ENCODE measurements around the gene KNOP1. TPM values are rescaled to one million over a fixed set of nuclear protein-coding genes. Genes with fewer than 3 reads are reported as not detected.
A peak's percentile ranks its signal among the peaks of the same experiment; 100 is the strongest.

KNOP1 gene
- total RNA-seq, 2 experiments from 2014 or later: 17.4 to 17.9 TPM

GRCh38 chr16:19697756-19698318 lies 20.2 kb downstream of the KNOP1 start:
- no peak overlapping the region for H3K4me3 Mint-ChIP-seq
- no peak for ATAC-seq (ENCODE audit: low read depth)
- no peak overlapping the region for H3K27ac Mint-ChIP-seq
- H3K9me3 Mint-ChIP-seq: no peaks in the 10 kb centered on the region
- H3K36me3 Mint-ChIP-seq: peaks cover 28% of the 10 kb centered on the region
- no peak for DNase-seq
- H3K27me3 Mint-ChIP-seq: no peaks in the 10 kb centered on the region
- POLR2A ChIA-PET: interaction anchor here (1.2 to 2.5 kb wide), 2 partner anchors 20 kb away, joined by 6 to 10 read pairs; partner anchors contain the start of genes IQCK and KNOP1
- peaks cover 14% of the 10 kb centered on the region for H3K4me1 Mint-ChIP-seq

- Mint-ChIP-seq H3K27me3 (no peaks in the 10 kb centered on the region), H3K36me3 (peaks cover 27% of the 10 kb centered on the region), H3K9me3 (no peaks in the 10 kb centered on the region), H3K4me1 (peaks cover 14% of the 10 kb centered on the region), H3K4me3 (no peak overlapping the region), H3K27ac (no peak overlapping the region)
- DNase-seq (no peak), ATAC-seq (ENCODE audit: low read depth) (no peak)
- POLR2A ChIA-PET: interaction anchor here (0.6 to 2.5 kb wide), 2 partner anchors 21 to 31 kb away, joined by 3 to 10 read pairs; partner anchors contain the start of genes IQCK and KNOP1
Measured at GRCh38 chr16:19696961-19697360, 21.1 kb downstream of the KNOP1 start.

- peaks cover 27% of the 10 kb centered on the region for H3K36me3 Mint-ChIP-seq
- DNase-seq (peak; percentile 41), ATAC-seq (ENCODE audit: low read depth) (peak; percentile 50)
- POLR2A ChIA-PET: interaction anchor here (0.6 to 2.5 kb wide), 3 partner anchors 10 to 31 kb away, joined by 3 to 10 read pairs (median 3); partner anchors contain the start of genes IQCK and KNOP1
- H3K27ac Mint-ChIP-seq: no peak overlapping the region
- H3K27me3 Mint-ChIP-seq: no peaks in the 10 kb centered on the region
- no peaks in the 10 kb centered on the region for H3K9me3 Mint-ChIP-seq
- H3K4me3 Mint-ChIP-seq: peak overlapping the region; percentile 11
- H3K4me1 Mint-ChIP-seq: peaks cover 15% of the 10 kb centered on the region
Measured at GRCh38 chr16:19696328-19696727, 21.7 kb downstream of the KNOP1 start.

GRCh38 chr16:19694989-19695388 lies 23.0 kb downstream of the KNOP1 start:
- peaks cover 24% of the 10 kb centered on the region for H3K36me3 Mint-ChIP-seq
- H3K4me3 Mint-ChIP-seq: no peak overlapping the region
- no peak overlapping the region for H3K27ac Mint-ChIP-seq
- ATAC-seq (ENCODE audit: low read depth) (no peak), DNase-seq (no peak)
- H3K27me3 Mint-ChIP-seq: no peaks in the 10 kb centered on the region
- peaks cover 18% of the 10 kb centered on the region for H3K4me1 Mint-ChIP-seq
- POLR2A ChIA-PET: interaction anchor here (1.6 to 2.5 kb wide), 2 partner anchors 11 to 23 kb away, joined by 3 to 10 read pairs; partner anchors contain the start of genes IQCK and KNOP1
- no peaks in the 10 kb centered on the region for H3K9me3 Mint-ChIP-seq

- Mint-ChIP-seq H3K4me1 (peaks cover 17% of the 10 kb centered on the region), H3K36me3 (peaks cover 22% of the 10 kb centered on the region), H3K4me3 (no peak overlapping the region), H3K9me3 (no peaks in the 10 kb centered on the region), H3K27me3 (no peaks in the 10 kb centered on the region), H3K27ac (no peak overlapping the region)
- ATAC-seq (ENCODE audit: low read depth) (no peak), DNase-seq (no peak)
- POLR2A ChIA-PET: no interaction called here
Measured at GRCh38 chr16:19691161-19691711, 26.8 kb downstream of the KNOP1 start.

GRCh38 chr16:19690196-19690595 lies 27.8 kb downstream of the KNOP1 start:
- POLR2A ChIA-PET: no interaction called here
- H3K4me3 Mint-ChIP-seq: no peak overlapping the region
- ATAC-seq (ENCODE audit: low read depth) (peak; percentile 58), DNase-seq (no peak)
- no peaks in the 10 kb centered on the region for H3K9me3 Mint-ChIP-seq
- no peaks in the 10 kb centered on the region for H3K27me3 Mint-ChIP-seq
- H3K36me3 Mint-ChIP-seq: peaks cover 32% of the 10 kb centered on the region
- H3K4me1 Mint-ChIP-seq: peaks cover 17% of the 10 kb centered on the region
- H3K27ac Mint-ChIP-seq: no peak overlapping the region

- POLR2A ChIA-PET: no interaction called here
- H3K9me3 Mint-ChIP-seq: no peaks in the 10 kb centered on the region
- peaks cover 38% of the 10 kb centered on the region for H3K36me3 Mint-ChIP-seq
- H3K27me3 Mint-ChIP-seq: no peaks in the 10 kb centered on the region
- no peak for ATAC-seq (ENCODE audit: low read depth)
- no peak overlapping the region for H3K4me3 Mint-ChIP-seq
- no peak overlapping the region for H3K27ac Mint-ChIP-seq
- peaks cover 17% of the 10 kb centered on the region for H3K4me1 Mint-ChIP-seq
- no peak for DNase-seq
Measured at GRCh38 chr16:19689342-19689741, 28.7 kb downstream of the KNOP1 start.

- Mint-ChIP-seq H3K9me3 (no peaks in the 10 kb centered on the region), H3K4me3 (no peak overlapping the region), H3K36me3 (peaks cover 40% of the 10 kb centered on the region), H3K27me3 (no peaks in the 10 kb centered on the region), H3K27ac (peak overlapping the region; percentile 19), H3K4me1 (peaks cover 17% of the 10 kb centered on the region)
- POLR2A ChIA-PET: no interaction called here
- DNase-seq: no peak
- no peak for ATAC-seq (ENCODE audit: low read depth)
Measured at GRCh38 chr16:19688396-19689024, 29.5 kb downstream of the KNOP1 start.

GRCh38 chr16:19687279-19687678 lies 30.7 kb downstream of the KNOP1 start:
- POLR2A ChIA-PET: no interaction called here

GRCh38 chr16:19685176-19685575 lies 32.9 kb downstream of the KNOP1 start:
- Mint-ChIP-seq H3K9me3 (no peaks in the 10 kb centered on the region), H3K27me3 (no peaks in the 10 kb centered on the region), H3K36me3 (peaks cover 43% of the 10 kb centered on the region), H3K4me1 (peaks cover 15% of the 10 kb centered on the region), H3K4me3 (no peak overlapping the region), H3K27ac (no peak overlapping the region)
- no peak for DNase-seq
- ATAC-seq (ENCODE audit: low read depth): no peak
- POLR2A ChIA-PET: no interaction called here

More at GRCh38 chr16:19687279-19687678, 30.7 kb downstream of the KNOP1 start:
- no peak for DNase-seq
- no peak for ATAC-seq (ENCODE audit: low read depth)
- peaks cover 43% of the 10 kb centered on the region for H3K36me3 Mint-ChIP-seq
- H3K4me1 Mint-ChIP-seq: peaks cover 17% of the 10 kb centered on the region
- H3K27me3 Mint-ChIP-seq: no peaks in the 10 kb centered on the region
- no peak overlapping the region for H3K27ac Mint-ChIP-seq
- no peak overlapping the region for H3K4me3 Mint-ChIP-seq
- no peaks in the 10 kb centered on the region for H3K9me3 Mint-ChIP-seq

- peaks cover 40% of the 10 kb centered on the region for H3K36me3 Mint-ChIP-seq
- no peak overlapping the region for H3K27ac Mint-ChIP-seq
- H3K27me3 Mint-ChIP-seq: no peaks in the 10 kb centered on the region
- H3K4me1 Mint-ChIP-seq: peaks cover 4% of the 10 kb centered on the region
- ATAC-seq (ENCODE audit: low read depth) (no peak), DNase-seq (no peak)
- H3K9me3 Mint-ChIP-seq: no peaks in the 10 kb centered on the region
- POLR2A ChIA-PET: no interaction called here
- no peak overlapping the region for H3K4me3 Mint-ChIP-seq
Measured at GRCh38 chr16:19683453-19684236, 34.4 kb downstream of the KNOP1 start.

GRCh38 chr16:19681637-19682036 lies 36.4 kb downstream of the KNOP1 start:
- H3K27me3 Mint-ChIP-seq: no peaks in the 10 kb centered on the region
- H3K4me1 Mint-ChIP-seq: peaks cover 2% of the 10 kb centered on the region
- POLR2A ChIA-PET: no interaction called here
- peaks cover 38% of the 10 kb centered on the region for H3K36me3 Mint-ChIP-seq
- no peaks in the 10 kb centered on the region for H3K9me3 Mint-ChIP-seq
- DNase-seq (no peak), ATAC-seq (ENCODE audit: low read depth) (no peak)
- no peak overlapping the region for H3K27ac Mint-ChIP-seq
- no peak overlapping the region for H3K4me3 Mint-ChIP-seq

- Mint-ChIP-seq H3K4me1 (peaks cover 2% of the 10 kb centered on the region), H3K4me3 (no peak overlapping the region), H3K36me3 (peaks cover 34% of the 10 kb centered on the region), H3K27me3 (no peaks in the 10 kb centered on the region), H3K9me3 (no peaks in the 10 kb centered on the region), H3K27ac (no peak overlapping the region)
- POLR2A ChIA-PET: no interaction called here
- DNase-seq: no peak
- ATAC-seq (ENCODE audit: low read depth): no peak
Measured at GRCh38 chr16:19680881-19681340, 37.1 kb downstream of the KNOP1 start.

Measured in activated naive CD8-positive, alpha-beta T cell treated with anti-CD3 and anti-CD28 coated beads, Interleukin-2, amount 10 ng/mL, durations not matched to agents 7 days and 5 days (primary cell).